WTC11 (cell line): ENCODE data around the gene CAPN2. TPM values are rescaled to one million over a fixed set of nuclear protein-coding genes. Genes with fewer than 3 reads are reported as not detected.

Experiments used
- ATAC-seq: fragments of 200-7000 bp; cut with Tn5 transposase; 2 replicates; pipeline ENCODE4 v1.10.0; 2021; ENCODE audit warnings: mild to moderate bottlenecking, moderate library complexity
- CTCF ChIA-PET: fragments of 300-600 bp; sonication (Branson Sonifier 250); formaldehyde crosslinking; loops from one replicate; lab custom pipeline; 2021; ENCODE audit warnings: antibody characterized with exemption; lab: Charles Lee
- POLR2A ChIA-PET: fragments of 350-600 bp; sonication (Branson Sonifier 250); formaldehyde crosslinking; loops from one replicate; lab custom pipeline; 2021; ENCODE audit warnings: antibody characterized with exemption; lab: Charles Lee
- DNase-seq: peaks from one replicate; pipeline ENCODE4 v3.0.0; 2021; ENCODE audit warnings: low spot score
- H3K27ac Mint-ChIP-seq: 2 replicates; pipeline ENCODE4 v1.8.0; 2021; ENCODE audit warnings: mixed read lengths
- H3K27me3 Mint-ChIP-seq: 2 replicates; pipeline ENCODE4 v1.8.0; 2021; ENCODE audit warnings: low read depth, mild to moderate bottlenecking, moderate library complexity, mixed read lengths
- H3K36me3 Mint-ChIP-seq: 2 replicates; pipeline ENCODE4 v1.8.0; 2021; ENCODE audit warnings: mixed read lengths
- H3K4me1 Mint-ChIP-seq: 2 replicates; pipeline ENCODE4 v1.8.0; 2022; ENCODE audit warnings: mixed read lengths
- H3K4me3 Mint-ChIP-seq: 2 replicates; pipeline ENCODE4 v1.8.0; 2021; ENCODE audit warnings: mild to moderate bottlenecking, moderate library complexity, mixed read lengths
- H3K9me3 Mint-ChIP-seq: 2 replicates; pipeline ENCODE4 v1.8.0; 2021; ENCODE audit warnings: mixed read lengths
- CBFB ChIP-seq: sonication (generic); formaldehyde crosslinking; IDR thresholded peaks from 2 replicates; pipeline ENCODE4 v1.8.1; 2022; ENCODE audit warnings: mild to moderate bottlenecking, low read depth, missing genetic modification reagents
- E2F4 ChIP-seq: sonication (generic); formaldehyde crosslinking; IDR thresholded peaks from 2 replicates; pipeline ENCODE4 v1.8.1; 2022; ENCODE audit warnings: low read depth, mild to moderate bottlenecking, moderate library complexity, missing genetic modification reagents, borderline replicate concordance
- ELF4 ChIP-seq: sonication (generic); formaldehyde crosslinking; IDR thresholded peaks from 2 replicates; pipeline ENCODE4 v1.8.1; 2022; ENCODE audit warnings: low read depth, mild to moderate bottlenecking, moderate library complexity, missing genetic modification reagents
- EMX1 ChIP-seq: fragments of 250-450 bp; sonication (Bioruptor Pico); IDR thresholded peaks from 2 replicates; pipeline ENCODE4 v1.8.0; 2021; ENCODE audit warnings: mild to moderate bottlenecking
- JAZF1 ChIP-seq: fragments of 250-450 bp; sonication (Bioruptor Pico); IDR thresholded peaks from 2 replicates; pipeline ENCODE4 v1.9.0; 2021; ENCODE audit warnings: moderate library complexity, mild to moderate bottlenecking, inconsistent platforms
- MLX ChIP-seq: sonication (generic); formaldehyde crosslinking; IDR thresholded peaks from 2 replicates; pipeline ENCODE4 v1.8.1; 2023; ENCODE audit warnings: mild to moderate bottlenecking, missing genetic modification reagents, moderate library complexity
- NR1H2 ChIP-seq: sonication (generic); formaldehyde crosslinking; IDR thresholded peaks from 2 replicates; pipeline ENCODE4 v1.9.0; 2021; ENCODE audit warnings: mild to moderate bottlenecking, moderate library complexity, missing genetic modification reagents
- PRDM15 ChIP-seq: sonication (generic); formaldehyde crosslinking; IDR thresholded peaks from 2 replicates; pipeline ENCODE4 v1.8.0; 2022; ENCODE audit warnings: missing genetic modification reagents
- TCF7 ChIP-seq: sonication (generic); formaldehyde crosslinking; IDR thresholded peaks from 2 replicates; pipeline ENCODE4 v1.8.0; 2022; ENCODE audit warnings: mild to moderate bottlenecking, low read depth, missing genetic modification reagents, moderate library complexity
- TEAD4 ChIP-seq: sonication (generic); formaldehyde crosslinking; IDR thresholded peaks from 2 replicates; pipeline ENCODE4 v1.8.0; 2022; ENCODE audit warnings: mild to moderate bottlenecking, missing genetic modification reagents
- USF1 ChIP-seq: sonication (generic); formaldehyde crosslinking; IDR thresholded peaks from 2 replicates; pipeline ENCODE4 v1.8.0; 2022; ENCODE audit warnings: mild to moderate bottlenecking, missing genetic modification reagents
- ZNF219 ChIP-seq: sonication (generic); formaldehyde crosslinking; IDR thresholded peaks from 2 replicates; pipeline ENCODE4 v1.8.0; 2023; ENCODE audit warnings: missing genetic modification reagents, mild to moderate bottlenecking, borderline replicate concordance
- ZNF232 ChIP-seq: sonication (generic); formaldehyde crosslinking; IDR thresholded peaks from 2 replicates; pipeline ENCODE4 v1.8.0; 2022; ENCODE audit warnings: mild to moderate bottlenecking, missing genetic modification reagents
- ZNF281 ChIP-seq: sonication (generic); formaldehyde crosslinking; IDR thresholded peaks from 2 replicates; pipeline ENCODE4 v1.8.0; 2023; ENCODE audit warnings: mild to moderate bottlenecking, missing genetic modification reagents
- ZNF396 ChIP-seq: fragments of 250-450 bp; sonication (Bioruptor Pico); IDR thresholded peaks from 2 replicates; pipeline ENCODE4 v1.8.0; 2021; ENCODE audit warnings: mild to moderate bottlenecking, moderate library complexity, borderline replicate concordance
- ZNF416 ChIP-seq: fragments of 250-450 bp; sonication (Bioruptor Pico); IDR thresholded peaks from 2 replicates; pipeline ENCODE4 v1.9.0; 2021; ENCODE audit warnings: mild to moderate bottlenecking, inconsistent platforms
- ZSCAN18 ChIP-seq: fragments of 250-450 bp; sonication (Bioruptor Pico); IDR thresholded peaks from 2 replicates; pipeline ENCODE4 v2.1.2; 2022; ENCODE audit warnings: mild to moderate bottlenecking, moderate library complexity
- total RNA-seq: library from RNA; stranded (reverse); gene quantifications from 3 replicates; pipeline ENCODE4 v1.2.3, GENCODE V29; 2021

The CAPN2 gene
- total RNA-seq, 1 experiment from 2014 or later, result 21.3 TPM

GRCh38 chr1:223765036-223765718, 52.8 kb downstream of the CAPN2 start:
- H3K27ac Mint-ChIP-seq, result no peak overlapping the region; the same call in 1 of the 2 replicates
- DNase-seq (no peak), ATAC-seq (peak; percentile 49)
- ChIA-PET POLR2A (no interaction called here), CTCF (no interaction called here)
- peaks cover 9% of the 10 kb centered on the region; the same call in 1 of the 2 replicates for H3K9me3 Mint-ChIP-seq
- no peaks in the 10 kb centered on the region for H3K4me1 Mint-ChIP-seq
- no peaks in the 10 kb centered on the region for H3K27me3 Mint-ChIP-seq
- H3K36me3 Mint-ChIP-seq, result peaks cover 20% of the 10 kb centered on the region
- no peak overlapping the region for H3K4me3 Mint-ChIP-seq
- TF ChIP-seq TEAD4 (CRISPR knock-in tag) (no peak), E2F4 (CRISPR knock-in tag) (no peak), MLX (CRISPR knock-in tag) (no peak), EMX1 (CRISPR knock-in tag) (no peak), CBFB (CRISPR knock-in tag) (no peak), ZNF281 (no peak), ZNF219 (CRISPR knock-in tag) (no peak)

- CTCF ChIA-PET, result no interaction called here
- TF ChIP-seq NR1H2 (CRISPR knock-in tag) (no peak), ELF4 (CRISPR knock-in tag) (no peak), JAZF1 (no peak), TCF7 (no peak), ZNF416 (CRISPR knock-in tag) (no peak), ZNF396 (CRISPR knock-in tag) (no peak), ZNF232 (CRISPR knock-in tag) (no peak), ZNF281 (no peak), USF1 (CRISPR knock-in tag) (no peak), ZSCAN18 (CRISPR knock-in tag) (no peak), TEAD4 (CRISPR knock-in tag) (no peak), PRDM15 (no peak)
- POLR2A ChIA-PET, result no interaction called here
- no peak for DNase-seq
- Mint-ChIP-seq H3K27ac (no peak overlapping the region; the same call in 1 of the 2 replicates), H3K4me1 (no peaks in the 10 kb centered on the region), H3K9me3 (peaks cover 9% of the 10 kb centered on the region; the same call in 1 of the 2 replicates), H3K36me3 (peaks cover 22% of the 10 kb centered on the region), H3K27me3 (no peaks in the 10 kb centered on the region), H3K4me3 (no peak overlapping the region)
- ATAC-seq, result no peak
These were observed 53.5 kb downstream of the CAPN2 start for GRCh38 chr1:223765719-223766340.
